ENCODE results near the gene KRTAP5-5.

Gene KRTAP5-5

DNA sequence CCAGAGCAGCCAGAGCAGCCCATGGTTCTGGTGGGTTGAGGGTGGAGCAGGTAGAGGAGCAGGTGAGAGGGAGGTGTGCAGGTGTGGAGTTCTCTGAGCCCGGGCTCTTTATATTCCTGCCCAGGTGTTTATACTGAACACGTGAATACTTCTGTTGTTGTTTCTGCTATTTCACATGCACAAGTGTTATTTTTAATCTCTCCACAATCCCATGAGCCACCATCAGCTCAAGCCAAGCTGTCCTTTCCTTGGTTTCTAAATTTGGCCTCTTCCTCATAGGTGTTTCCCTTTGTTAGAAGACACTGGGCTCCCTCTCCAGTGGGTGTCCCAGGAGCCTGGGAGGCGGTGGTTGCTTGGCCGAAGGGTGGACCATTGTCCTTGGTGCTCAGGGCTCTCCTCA is 21.2 kb upstream of the KRTAP5-5 start, which contains the start of gene KRTAP5-3:
KRTAP5-3 (minus strand) TSS at position 101 of the 400 bp plus-strand sequence; CDS start at position 23, 78 bp downstream.
- H3K9ac ChIP-seq (ENCODE audit: insufficient read length): no peak within 1 kb of the TSS
- no peak for TF ChIP-seq EZH2 (IDR thresholded peaks at IDR 0.05)
- TF ChIP-seq FOXP2 (optimal IDR thresholded peaks at IDR 0.05; ENCODE audit: control extremely low read depth, extremely low read length, insufficient read depth): no peak
- TF ChIP-seq POLR2AphosphoS5 (IDR thresholded peaks at IDR 0.05; ENCODE audit: borderline replicate concordance, low read depth, low read length): no peak
- H3K4me3 ChIP-seq: no peak within 1 kb of the TSS
- H3K27ac ChIP-seq: no peak within 1 kb of the TSS
- H3K9me3 ChIP-seq (ENCODE audit: low read depth, low read length): no peaks in the 10 kb centered on the region
- DNase-seq (ENCODE audit: low read depth, low spot score): no peak
- H3K36me3 ChIP-seq (ENCODE audit: insufficient read depth, low read length): no peaks in the 10 kb centered on the region

GRCh38 chr11:1618231-1618630 is 11.3 kb upstream of the KRTAP5-5 start:
- Histone ChIP-seq H3K36me3 (ENCODE audit: insufficient read depth, low read length) (no peaks in the 10 kb centered on the region), H3K9me3 (ENCODE audit: low read depth, low read length) (no peaks in the 10 kb centered on the region), H3K4me3 (no peak overlapping the region), H3K9ac (ENCODE audit: insufficient read length) (no peak overlapping the region), H3K27ac (no peak overlapping the region)
- no peak for TF ChIP-seq POLR2AphosphoS5 (IDR thresholded peaks at IDR 0.05; ENCODE audit: borderline replicate concordance, low read depth, low read length)
- TF ChIP-seq EZH2 (IDR thresholded peaks at IDR 0.05): no peak
- TF ChIP-seq FOXP2 (optimal IDR thresholded peaks at IDR 0.05; ENCODE audit: control extremely low read depth, extremely low read length, insufficient read depth): no peak
- no peak for DNase-seq (ENCODE audit: low read depth, low spot score)

- Histone ChIP-seq H3K27ac (no peak overlapping the region), H3K9ac (ENCODE audit: insufficient read length) (no peak overlapping the region), H3K9me3 (ENCODE audit: low read depth, low read length) (no peaks in the 10 kb centered on the region), H3K36me3 (ENCODE audit: insufficient read depth, low read length) (no peaks in the 10 kb centered on the region), H3K4me3 (no peak overlapping the region)
- DNase-seq (ENCODE audit: low read depth, low spot score): no peak
- TF ChIP-seq POLR2AphosphoS5 (IDR thresholded peaks at IDR 0.05; ENCODE audit: borderline replicate concordance, low read depth, low read length): no peak
- no peak for TF ChIP-seq FOXP2 (optimal IDR thresholded peaks at IDR 0.05; ENCODE audit: control extremely low read depth, extremely low read length, insufficient read depth)
- TF ChIP-seq EZH2 (IDR thresholded peaks at IDR 0.05): no peak
Observed at GRCh38 chr11:1619449-1619848, 10.1 kb upstream of the KRTAP5-5 start.

DNA sequence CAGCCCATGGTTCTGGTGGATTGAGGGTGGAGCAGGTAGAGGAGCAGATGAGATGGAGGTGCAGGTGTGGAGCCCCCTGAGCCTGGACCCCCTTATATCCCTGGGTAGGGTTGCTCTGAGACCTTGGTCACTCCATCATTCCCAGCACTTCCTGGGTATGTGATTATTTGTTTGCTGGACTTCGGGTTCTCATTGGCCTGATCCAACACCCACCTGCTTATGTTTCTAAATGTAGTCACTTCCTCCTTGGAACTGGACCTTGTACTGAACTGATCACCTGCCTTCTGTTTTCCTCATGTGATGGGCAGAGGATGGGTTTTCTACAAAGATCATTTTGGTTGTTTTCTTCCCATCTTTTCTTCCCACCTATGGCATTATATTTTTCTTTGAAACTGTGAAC is 7.5 kb upstream of the KRTAP5-5 start, which contains the start of gene KRTAP5-4:
KRTAP5-4 (minus strand) TSS at position 53 of the 400 bp plus-strand sequence; CDS start at position 8, 45 bp downstream.
- no peak for DNase-seq (ENCODE audit: low read depth, low spot score)
- TF ChIP-seq EZH2 (IDR thresholded peaks at IDR 0.05) (no peak), FOXP2 (optimal IDR thresholded peaks at IDR 0.05; ENCODE audit: control extremely low read depth, extremely low read length, insufficient read depth) (no peak), POLR2AphosphoS5 (IDR thresholded peaks at IDR 0.05; ENCODE audit: borderline replicate concordance, low read depth, low read length) (no peak)
- Histone ChIP-seq H3K9me3 (ENCODE audit: low read depth, low read length) (no peaks in the 10 kb centered on the region), H3K27ac (no peak within 1 kb of the TSS), H3K36me3 (ENCODE audit: insufficient read depth, low read length) (no peaks in the 10 kb centered on the region), H3K9ac (ENCODE audit: insufficient read length) (no peak within 1 kb of the TSS), H3K4me3 (no peak within 1 kb of the TSS)

DNA sequence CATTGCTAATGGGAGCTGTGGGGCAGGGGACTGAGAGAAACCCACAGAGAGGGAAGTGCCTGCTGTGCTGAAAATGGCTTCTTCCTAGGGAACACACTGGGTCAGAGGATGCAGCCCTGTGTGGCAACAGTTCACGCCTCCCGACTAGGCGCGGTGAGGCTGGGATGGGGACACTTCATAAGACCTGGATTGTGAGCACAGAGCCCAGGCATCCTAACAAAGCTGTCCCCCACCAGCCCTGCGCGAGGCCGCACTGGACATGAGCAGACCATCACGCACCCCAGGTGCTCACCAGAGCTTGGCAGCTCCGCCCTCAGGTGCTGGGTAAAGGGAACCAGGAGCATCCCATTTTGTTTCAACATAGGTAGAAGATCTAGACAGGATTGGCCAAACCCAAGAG is 5.9 kb upstream of the KRTAP5-5 start:
- Histone ChIP-seq H3K4me3 (no peak overlapping the region), H3K27ac (no peak overlapping the region), H3K9me3 (ENCODE audit: low read depth, low read length) (no peaks in the 10 kb centered on the region), H3K36me3 (ENCODE audit: insufficient read depth, low read length) (no peaks in the 10 kb centered on the region), H3K9ac (ENCODE audit: insufficient read length) (no peak overlapping the region)
- no peak for DNase-seq (ENCODE audit: low read depth, low spot score)
- no peak for TF ChIP-seq POLR2AphosphoS5 (IDR thresholded peaks at IDR 0.05; ENCODE audit: borderline replicate concordance, low read depth, low read length)
- TF ChIP-seq EZH2 (IDR thresholded peaks at IDR 0.05): no peak
- TF ChIP-seq FOXP2 (optimal IDR thresholded peaks at IDR 0.05; ENCODE audit: control extremely low read depth, extremely low read length, insufficient read depth): no peak

GRCh38 chr11:1624621-1625020 is 5.0 kb upstream of the KRTAP5-5 start:
- no peak for DNase-seq (ENCODE audit: low read depth, low spot score)
- H3K9ac ChIP-seq (ENCODE audit: insufficient read length): no peak overlapping the region
- no peaks in the 10 kb centered on the region for H3K36me3 ChIP-seq (ENCODE audit: insufficient read depth, low read length)
- TF ChIP-seq EZH2 (IDR thresholded peaks at IDR 0.05) (no peak), FOXP2 (optimal IDR thresholded peaks at IDR 0.05; ENCODE audit: control extremely low read depth, extremely low read length, insufficient read depth) (no peak), POLR2AphosphoS5 (IDR thresholded peaks at IDR 0.05; ENCODE audit: borderline replicate concordance, low read depth, low read length) (no peak)
- no peaks in the 10 kb centered on the region for H3K9me3 ChIP-seq (ENCODE audit: low read depth, low read length)
- H3K4me3 ChIP-seq: no peak overlapping the region
- H3K27ac ChIP-seq: no peak overlapping the region

DNA sequence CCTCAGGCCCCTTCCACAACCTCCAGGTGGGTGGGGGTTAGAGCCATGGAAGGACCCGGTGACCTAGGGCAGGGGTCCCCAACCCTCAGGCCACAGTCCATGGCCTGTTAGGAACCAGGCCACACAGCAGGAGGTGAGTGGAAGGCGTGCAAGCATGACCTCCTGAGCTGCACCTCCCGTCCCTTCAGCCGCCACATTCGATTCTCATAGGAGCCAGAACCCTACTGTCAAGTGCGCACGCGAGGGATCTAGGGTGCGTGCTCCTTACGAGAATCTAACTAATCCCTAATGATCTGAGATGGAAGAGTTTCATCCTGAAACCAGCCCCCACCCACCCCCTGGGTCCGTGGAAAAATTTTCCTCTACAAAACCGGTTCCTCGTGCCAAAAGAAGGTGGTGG is 4.0 kb upstream of the KRTAP5-5 start:
- Histone ChIP-seq H3K9ac (ENCODE audit: insufficient read length) (no peak overlapping the region), H3K4me3 (no peak overlapping the region), H3K27ac (no peak overlapping the region), H3K36me3 (ENCODE audit: insufficient read depth, low read length) (no peaks in the 10 kb centered on the region), H3K9me3 (ENCODE audit: low read depth, low read length) (no peaks in the 10 kb centered on the region)
- no peak for TF ChIP-seq POLR2AphosphoS5 (IDR thresholded peaks at IDR 0.05; ENCODE audit: borderline replicate concordance, low read depth, low read length)
- TF ChIP-seq EZH2 (IDR thresholded peaks at IDR 0.05): no peak
- TF ChIP-seq FOXP2 (optimal IDR thresholded peaks at IDR 0.05; ENCODE audit: control extremely low read depth, extremely low read length, insufficient read depth): no peak
- no peak for DNase-seq (ENCODE audit: low read depth, low spot score)

DNA sequence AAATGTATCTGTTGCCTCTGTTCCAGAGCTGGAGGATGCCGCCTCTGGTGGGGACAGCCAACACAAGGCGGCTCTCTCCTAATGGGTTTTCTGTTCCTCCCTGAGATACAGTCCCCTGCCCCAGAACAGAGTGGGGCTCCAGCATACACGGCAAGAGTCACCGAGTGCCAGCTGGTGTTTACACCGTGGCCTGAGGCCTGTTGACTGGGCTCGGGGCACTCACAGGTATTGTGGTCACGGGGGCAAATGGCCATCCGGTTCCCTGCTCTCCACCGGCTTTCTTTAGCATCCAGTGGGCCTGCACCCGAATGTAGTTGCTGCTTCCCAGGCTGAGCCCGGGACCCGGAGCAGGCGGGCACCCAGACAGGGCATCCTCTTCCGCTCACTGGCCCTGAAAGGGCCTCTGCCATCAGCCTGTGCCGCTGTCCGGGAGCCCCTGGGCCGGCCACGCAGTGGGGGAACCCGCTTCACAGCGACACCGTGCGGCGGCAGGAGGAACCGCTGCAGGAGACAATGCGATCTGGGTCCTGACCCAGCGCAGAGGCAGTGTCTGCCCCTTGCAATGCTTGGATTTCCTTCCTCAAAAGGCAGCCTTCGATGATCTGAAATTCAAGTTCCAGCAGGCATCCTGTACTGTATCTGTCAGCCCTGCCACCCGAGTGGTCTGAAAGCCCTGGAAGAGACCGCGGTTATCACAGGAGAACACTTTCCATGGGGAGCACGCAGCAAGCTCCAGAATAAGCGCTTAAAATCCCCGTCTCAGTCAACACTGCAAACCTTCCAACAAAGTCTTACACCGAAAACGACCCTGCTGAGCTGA is 859 bp upstream of the KRTAP5-5 start:
- no peak for DNase-seq (ENCODE audit: low read depth, low spot score)

More for the DNA sequence above, 859 bp upstream of the KRTAP5-5 start:
- H3K4me3 ChIP-seq: no peak overlapping the region
- H3K9me3 ChIP-seq (ENCODE audit: low read depth, low read length): no peaks in the 10 kb centered on the region
- H3K9ac ChIP-seq (ENCODE audit: insufficient read length): no peak overlapping the region
- no peak overlapping the region for H3K27ac ChIP-seq
- no peak for TF ChIP-seq FOXP2 (optimal IDR thresholded peaks at IDR 0.05; ENCODE audit: control extremely low read depth, extremely low read length, insufficient read depth)
- no peak for TF ChIP-seq EZH2 (IDR thresholded peaks at IDR 0.05)
- TF ChIP-seq POLR2AphosphoS5 (IDR thresholded peaks at IDR 0.05; ENCODE audit: borderline replicate concordance, low read depth, low read length): no peak
- H3K36me3 ChIP-seq (ENCODE audit: insufficient read depth, low read length): no peaks in the 10 kb centered on the region

Measured in SK-N-MC (cell line).